ENCODE data around the gene VPS16.
"Not testable (repeated sequence)": the region's sequence is repeated elsewhere in the genome, so short reads cannot be mapped to it uniquely, and the experiment has no call there.

Gene VPS16

GRCh38 chr20:2807019-2807418, 33.5 kb upstream of the VPS16 start:
- DNase-seq (ENCODE audit: low read depth, low spot score): no peak

DNA sequence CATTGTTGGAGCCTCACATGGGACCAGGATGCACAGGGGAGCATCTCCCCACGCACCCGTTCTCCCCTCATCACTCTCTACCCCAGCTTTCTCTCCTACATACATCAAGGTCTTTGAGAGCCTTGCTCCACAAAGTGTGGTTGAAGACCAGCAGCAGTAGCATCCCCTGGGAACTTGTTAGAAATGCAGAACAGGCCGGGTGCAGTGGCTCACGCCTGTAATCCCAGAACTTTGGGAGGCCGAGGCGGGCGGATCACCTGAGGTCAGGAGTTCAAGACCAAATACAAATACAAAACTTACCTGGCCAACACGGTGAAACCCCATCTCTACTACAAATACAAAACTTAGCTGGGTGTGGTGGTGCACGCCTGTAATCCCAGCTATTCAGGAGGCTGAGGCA, 32.6 kb upstream of the VPS16 start:
- DNase-seq (ENCODE audit: low read depth, low spot score): not testable (repeated sequence)

GRCh38 chr20:2809690-2810089, 30.9 kb upstream of the VPS16 start:
- no peak for DNase-seq (ENCODE audit: low read depth, low spot score)

GRCh38 chr20:2812189-2812588, 28.4 kb upstream of the VPS16 start:
- DNase-seq (ENCODE audit: low read depth, low spot score): no peak

DNA sequence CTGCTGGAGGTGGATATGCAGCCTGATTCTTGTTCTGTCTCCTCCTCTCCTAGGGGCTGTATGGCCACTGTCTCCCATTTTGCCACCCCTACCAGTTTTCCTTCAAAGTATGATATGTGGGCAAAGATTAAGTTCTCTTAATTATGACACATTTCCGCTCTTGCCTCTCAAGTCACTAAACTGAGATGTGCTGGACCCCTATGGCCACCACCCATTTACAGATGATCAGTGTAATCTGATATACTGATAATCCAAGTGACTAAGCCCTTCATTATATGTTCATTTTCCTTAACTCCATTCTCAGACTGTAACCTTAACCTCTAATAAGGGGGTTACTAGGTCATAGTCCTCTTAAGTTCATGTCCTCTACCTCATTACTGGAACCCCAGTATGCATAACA, 26.5 kb upstream of the VPS16 start:
- DNase-seq (ENCODE audit: low read depth, low spot score): no peak

GRCh38 chr20:2814587-2815051, 25.9 kb upstream of the VPS16 start, which contains the start of gene C20orf141:
Gene C20orf141 (plus strand): TSS chr20:2814987. CDS start chr20:2815185, 198 bp downstream.
- DNase-seq (ENCODE audit: low read depth, low spot score): peak; percentile 91

DNA sequence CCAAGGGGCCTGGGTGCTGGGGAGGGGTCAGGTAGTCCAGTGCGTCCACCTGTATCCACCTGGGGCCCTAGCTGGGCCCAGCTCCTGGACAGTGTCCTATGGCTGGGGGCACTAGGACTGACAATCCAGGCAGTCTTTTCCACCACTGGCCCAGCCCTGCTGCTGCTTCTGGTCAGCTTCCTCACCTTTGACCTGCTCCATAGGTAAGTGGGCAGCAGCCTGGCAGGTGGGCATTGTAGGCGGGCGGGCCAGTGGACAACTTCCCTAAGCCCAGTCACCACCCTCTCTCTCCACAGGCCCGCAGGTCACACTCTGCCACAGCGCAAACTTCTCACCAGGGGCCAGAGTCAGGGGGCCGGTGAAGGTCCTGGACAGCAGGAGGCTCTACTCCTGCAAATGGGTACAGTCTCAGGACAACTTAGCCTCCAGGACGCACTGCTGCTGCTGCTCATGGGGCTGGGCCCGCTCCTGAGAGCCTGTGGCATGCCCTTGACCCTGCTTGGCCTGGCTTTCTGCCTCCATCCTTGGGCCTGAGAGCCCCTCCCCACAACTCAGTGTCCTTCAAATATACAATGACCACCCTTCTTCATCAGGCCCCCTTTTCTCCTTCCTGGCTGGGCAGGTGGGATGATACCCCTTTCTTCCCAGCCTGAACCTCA, 25.2 kb upstream of the VPS16 start:
- no peak for DNase-seq (ENCODE audit: low read depth, low spot score)

- no peak for DNase-seq (ENCODE audit: low read depth, low spot score)
Measured at GRCh38 chr20:2816030-2816582, 24.4 kb upstream of the VPS16 start, which contains the start of gene TMEM239. Gene TMEM239 (plus strand): TSS chr20:2816364. CDS start chr20:2816555, 191 bp downstream.

DNA sequence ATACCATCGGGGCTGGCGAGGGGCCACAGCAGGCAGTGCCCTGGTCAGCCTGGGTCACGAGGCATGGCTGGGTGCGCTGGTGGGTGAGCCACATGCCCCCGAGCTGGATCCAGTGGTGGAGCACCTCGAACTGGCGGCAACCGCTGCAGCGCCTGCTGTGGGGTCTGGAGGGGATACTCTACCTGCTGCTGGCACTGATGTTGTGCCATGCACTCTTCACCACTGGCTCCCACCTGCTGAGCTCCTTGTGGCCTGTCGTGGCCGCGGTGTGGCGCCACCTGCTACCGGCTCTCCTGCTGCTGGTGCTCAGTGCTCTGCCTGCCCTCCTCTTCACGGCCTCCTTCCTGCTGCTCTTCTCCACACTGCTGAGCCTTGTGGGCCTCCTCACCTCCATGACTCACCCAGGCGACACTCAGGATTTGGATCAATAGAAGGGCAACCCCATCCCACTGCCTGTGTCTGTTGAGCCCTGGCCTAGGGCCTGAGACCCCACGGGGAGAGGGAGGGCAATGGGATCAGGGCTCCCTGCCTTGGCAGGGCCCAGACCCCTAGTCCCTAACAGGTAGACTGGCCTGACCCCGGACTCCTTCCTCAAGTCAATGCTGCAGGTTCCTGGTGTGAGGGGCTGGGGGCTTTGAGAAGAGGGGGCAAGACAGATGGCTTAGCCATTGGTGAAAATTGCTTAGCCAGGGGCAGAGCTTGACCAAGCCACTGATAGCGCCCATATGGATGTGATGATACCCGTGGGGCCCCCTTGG, 23.8 kb upstream of the VPS16 start:
- DNase-seq (ENCODE audit: low read depth, low spot score): no peak

DNA sequence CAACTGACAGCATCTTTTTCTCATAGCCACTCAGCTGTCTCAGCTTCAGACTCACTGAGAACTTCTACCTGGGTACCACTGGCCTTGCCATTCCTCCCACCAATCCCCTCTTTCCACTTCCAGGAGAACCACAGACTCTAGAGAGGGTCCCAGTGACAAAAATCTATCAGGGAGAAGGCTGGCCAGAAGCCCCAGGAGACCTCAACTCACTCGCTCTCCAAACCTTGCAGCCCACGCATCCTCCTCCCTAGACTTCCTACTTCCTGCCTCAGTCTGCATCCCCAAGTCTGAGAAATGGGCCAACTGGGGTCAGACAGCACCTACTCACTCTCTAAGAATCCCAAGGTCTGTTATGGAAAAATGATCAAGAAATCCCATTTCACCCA, 23.2 kb upstream of the VPS16 start:
- DNase-seq (ENCODE audit: low read depth, low spot score): no peak

DNA sequence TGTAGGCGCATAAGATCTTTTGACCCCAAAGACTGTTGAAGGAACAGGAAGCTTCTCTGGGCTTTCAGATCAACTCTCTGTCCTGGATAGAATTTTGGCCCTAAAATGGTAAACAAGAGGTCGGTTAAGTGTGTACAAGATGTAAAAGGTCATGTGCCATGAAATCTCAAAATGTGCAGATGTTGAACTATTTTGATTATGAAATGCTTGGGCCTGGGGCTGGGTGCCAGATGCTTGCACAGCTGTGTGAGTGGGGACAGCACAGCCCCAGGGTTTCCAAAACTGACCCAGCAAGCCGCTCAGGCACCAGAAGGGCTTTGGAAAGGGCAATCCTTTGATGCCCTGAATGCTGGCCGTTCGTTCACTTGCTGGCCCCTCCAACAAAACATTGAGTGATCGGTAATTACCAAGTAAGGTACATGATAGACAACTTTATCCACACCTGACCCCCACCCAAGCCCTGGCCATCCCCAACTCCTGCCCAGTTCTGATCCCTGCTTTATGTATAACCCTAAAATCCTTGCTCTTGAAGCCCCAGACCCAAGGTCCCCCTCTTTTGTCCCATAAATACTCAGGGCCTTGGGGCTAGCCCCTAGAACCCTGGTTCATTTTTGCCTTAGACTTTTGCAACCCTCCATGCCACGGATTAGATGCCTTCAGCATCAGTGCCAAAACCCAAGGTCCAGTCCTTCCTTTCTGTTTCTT, 22.5 kb upstream of the VPS16 start:
- DNase-seq (ENCODE audit: low read depth, low spot score): no peak

- DNase-seq (ENCODE audit: low read depth, low spot score): no peak
Measured at GRCh38 chr20:2820084-2820895, 20.3 kb upstream of the VPS16 start.

DNA sequence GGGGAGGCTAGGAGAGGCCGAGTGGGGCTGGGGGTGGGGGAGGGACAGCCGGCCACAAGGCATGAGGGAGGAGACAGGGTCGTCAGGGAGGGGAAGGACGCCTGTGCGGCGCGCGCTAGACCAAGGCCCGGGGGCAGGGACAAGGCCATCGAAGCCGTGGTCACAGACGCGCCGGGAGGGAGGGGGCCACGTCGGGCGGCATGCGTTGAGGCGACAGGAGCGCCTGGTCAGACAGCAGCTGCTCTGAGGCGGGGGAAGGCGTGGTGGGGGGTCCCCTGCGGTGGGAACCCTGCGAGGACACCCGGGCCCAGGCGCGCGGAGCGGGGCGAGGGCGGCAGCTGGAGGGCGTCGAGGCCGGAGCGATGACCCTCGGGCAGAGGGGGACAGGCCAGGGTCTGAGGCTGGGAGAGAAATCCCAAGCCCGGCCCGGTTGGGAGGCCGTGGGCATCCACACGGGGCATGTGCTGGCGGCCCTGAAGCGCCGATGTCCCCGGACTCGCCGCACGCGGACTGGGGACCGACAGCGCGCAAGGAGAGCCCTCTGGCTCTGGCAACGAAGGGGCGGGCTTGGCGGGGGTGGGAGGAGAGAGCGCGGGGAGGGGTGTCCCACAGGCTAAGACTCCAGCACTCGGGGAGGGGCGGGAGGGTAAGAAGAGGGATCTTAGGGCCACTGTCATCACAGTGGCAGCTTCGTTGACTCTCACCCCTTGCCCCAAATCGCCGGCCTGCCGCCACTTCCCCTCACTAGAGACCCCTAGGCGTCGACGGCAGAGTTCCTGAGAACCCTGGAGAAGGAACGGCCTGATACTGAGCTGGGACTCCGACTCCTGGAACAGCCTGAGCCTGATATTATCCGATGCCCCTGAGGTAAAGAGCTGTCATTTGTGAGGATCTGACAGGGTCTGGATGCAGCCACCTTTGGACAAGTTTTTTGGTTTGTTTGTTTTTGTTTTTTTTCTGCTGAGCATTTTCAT, 19.4 kb upstream of the VPS16 start:
- DNase-seq (ENCODE audit: low read depth, low spot score): no peak

- DNase-seq (ENCODE audit: low read depth, low spot score): no peak
Measured at GRCh38 chr20:2822073-2822472, 18.5 kb upstream of the VPS16 start.

DNA sequence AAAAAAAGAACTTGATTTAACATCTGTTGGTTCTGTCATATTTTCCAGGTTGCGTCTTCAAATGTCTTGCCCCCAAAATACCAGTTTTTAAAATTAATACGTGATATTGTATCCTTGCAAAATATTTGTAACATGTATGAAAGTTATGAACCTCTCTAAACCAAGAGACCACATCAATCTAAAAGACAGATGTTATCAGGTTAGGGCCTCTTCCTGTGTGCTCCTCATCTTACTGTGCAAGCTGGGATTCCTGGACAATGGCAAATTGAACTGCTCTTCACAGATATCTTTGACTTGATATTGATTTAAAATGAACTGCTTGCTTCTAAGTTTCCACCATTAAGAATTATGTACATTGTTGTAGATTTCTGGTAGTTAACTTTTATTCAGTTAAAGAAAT, 14.8 kb upstream of the VPS16 start:
- no peak for DNase-seq (ENCODE audit: low read depth, low spot score)

- DNase-seq (ENCODE audit: low read depth, low spot score): no peak
Measured at GRCh38 chr20:2826655-2827054, 13.9 kb upstream of the VPS16 start.

DNA sequence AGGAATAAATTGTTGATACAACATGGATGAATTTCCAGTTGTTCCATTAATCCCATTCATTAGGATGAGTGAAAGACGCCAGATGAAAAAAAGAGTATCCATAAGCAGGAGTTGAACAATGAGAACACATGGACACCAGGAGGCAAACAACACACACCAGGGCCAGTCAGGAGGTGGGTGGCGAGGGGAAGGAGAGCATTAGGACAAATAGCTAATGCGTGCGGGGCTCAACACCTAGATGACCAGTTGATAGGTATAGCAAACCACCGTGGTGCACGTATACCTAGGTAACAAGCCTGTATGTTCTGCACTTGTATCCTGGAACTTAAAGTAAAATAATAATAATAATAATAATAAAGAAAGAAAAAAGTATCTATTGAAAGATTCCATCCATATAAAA, 11.2 kb upstream of the VPS16 start:
- DNase-seq (ENCODE audit: low read depth, low spot score): no peak

DNA sequence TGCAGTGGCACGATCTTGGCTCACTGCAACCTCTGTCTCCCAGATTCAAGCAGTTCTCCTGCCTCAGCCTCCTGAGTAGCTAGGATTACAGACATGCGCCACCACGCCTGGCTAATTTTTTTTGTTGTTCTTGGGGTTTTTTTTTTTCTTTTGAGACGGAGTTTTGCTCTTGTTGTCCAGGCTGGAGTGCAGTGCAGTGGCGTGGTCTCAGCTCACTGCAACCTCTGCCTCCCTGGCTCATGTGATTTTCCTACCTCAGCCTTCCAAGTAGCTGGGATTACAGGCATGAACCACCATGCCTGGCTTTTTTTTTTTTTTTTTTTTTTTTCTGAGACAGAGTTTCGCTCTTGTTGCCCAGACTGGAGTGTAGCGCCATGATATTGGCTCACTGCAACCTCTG, 9.3 kb upstream of the VPS16 start:
- not testable (repeated sequence) for DNase-seq (ENCODE audit: low read depth, low spot score)

- DNase-seq (ENCODE audit: low read depth, low spot score): no peak
Measured at GRCh38 chr20:2833761-2834160, 6.8 kb upstream of the VPS16 start.
